Ovary (tissue), 3 donors: ENCODE results near the gene KIF21A.

Experiments used
- POLR2A ChIP-seq: fragments of 450-650 bp; IDR thresholded peaks from one replicate; pipeline ENCODE4 v1.6.1; 2017; ENCODE audit warnings: antibody characterized with exemption, mild to moderate bottlenecking, moderate library complexity
- TF ChIP-seq, protein P1 (sequence below), 3 donors: fragments of 450-650 bp in 2 of 3; fragments of 200-600 bp in 1 of 3; IDR thresholded peaks; one replicate each; pipeline versions ENCODE4 v1.5.1 to v1.8.0; 2016 to 2022; ENCODE audit warnings: antibody characterized with exemption in 3 of 3, mild to moderate bottlenecking in 1 of 3
- donor health status: DM: no; HTN: no; CAD: no.

DNA sequence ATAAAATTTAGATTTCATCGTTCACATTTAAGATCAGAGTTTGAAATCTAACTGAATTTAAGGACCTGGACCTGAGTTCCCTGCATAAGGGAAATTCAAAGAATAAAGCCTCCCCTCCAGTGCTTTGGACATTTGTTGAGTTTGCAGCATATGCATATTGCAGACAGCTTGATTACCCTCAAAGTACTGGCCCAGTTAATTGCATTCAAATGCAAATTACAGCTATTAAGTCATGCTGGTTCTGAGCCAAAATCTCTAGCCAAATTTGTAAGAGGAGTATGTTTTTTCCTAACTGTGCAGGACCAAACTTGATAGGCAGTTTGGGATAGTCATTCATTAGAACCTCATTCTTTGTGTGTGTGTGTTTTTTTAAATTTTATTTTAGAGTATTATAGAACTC lies 9.1 kb upstream of the KIF21A start:
- TF ChIP-seq POLR2A: no peak
- TF ChIP-seq, protein P1, sequence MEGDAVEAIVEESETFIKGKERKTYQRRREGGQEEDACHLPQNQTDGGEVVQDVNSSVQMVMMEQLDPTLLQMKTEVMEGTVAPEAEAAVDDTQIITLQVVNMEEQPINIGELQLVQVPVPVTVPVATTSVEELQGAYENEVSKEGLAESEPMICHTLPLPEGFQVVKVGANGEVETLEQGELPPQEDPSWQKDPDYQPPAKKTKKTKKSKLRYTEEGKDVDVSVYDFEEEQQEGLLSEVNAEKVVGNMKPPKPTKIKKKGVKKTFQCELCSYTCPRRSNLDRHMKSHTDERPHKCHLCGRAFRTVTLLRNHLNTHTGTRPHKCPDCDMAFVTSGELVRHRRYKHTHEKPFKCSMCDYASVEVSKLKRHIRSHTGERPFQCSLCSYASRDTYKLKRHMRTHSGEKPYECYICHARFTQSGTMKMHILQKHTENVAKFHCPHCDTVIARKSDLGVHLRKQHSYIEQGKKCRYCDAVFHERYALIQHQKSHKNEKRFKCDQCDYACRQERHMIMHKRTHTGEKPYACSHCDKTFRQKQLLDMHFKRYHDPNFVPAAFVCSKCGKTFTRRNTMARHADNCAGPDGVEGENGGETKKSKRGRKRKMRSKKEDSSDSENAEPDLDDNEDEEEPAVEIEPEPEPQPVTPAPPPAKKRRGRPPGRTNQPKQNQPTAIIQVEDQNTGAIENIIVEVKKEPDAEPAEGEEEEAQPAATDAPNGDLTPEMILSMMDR (IDR thresholded peaks at IDR 0.05): no peak
